Ramos (cell line): ENCODE results near the gene MROH7.

Experiments used
- in situ Hi-C: fragments of 300-500 bp; cut with MboI; formaldehyde crosslinking; loops from one replicate; pipeline ENCODE4 v1.14.3; 2022; ENCODE audit warnings: low sequenced_read_pairs; ENCODE audit not compliant: unreplicated experiment

The MROH7 gene

DNA sequence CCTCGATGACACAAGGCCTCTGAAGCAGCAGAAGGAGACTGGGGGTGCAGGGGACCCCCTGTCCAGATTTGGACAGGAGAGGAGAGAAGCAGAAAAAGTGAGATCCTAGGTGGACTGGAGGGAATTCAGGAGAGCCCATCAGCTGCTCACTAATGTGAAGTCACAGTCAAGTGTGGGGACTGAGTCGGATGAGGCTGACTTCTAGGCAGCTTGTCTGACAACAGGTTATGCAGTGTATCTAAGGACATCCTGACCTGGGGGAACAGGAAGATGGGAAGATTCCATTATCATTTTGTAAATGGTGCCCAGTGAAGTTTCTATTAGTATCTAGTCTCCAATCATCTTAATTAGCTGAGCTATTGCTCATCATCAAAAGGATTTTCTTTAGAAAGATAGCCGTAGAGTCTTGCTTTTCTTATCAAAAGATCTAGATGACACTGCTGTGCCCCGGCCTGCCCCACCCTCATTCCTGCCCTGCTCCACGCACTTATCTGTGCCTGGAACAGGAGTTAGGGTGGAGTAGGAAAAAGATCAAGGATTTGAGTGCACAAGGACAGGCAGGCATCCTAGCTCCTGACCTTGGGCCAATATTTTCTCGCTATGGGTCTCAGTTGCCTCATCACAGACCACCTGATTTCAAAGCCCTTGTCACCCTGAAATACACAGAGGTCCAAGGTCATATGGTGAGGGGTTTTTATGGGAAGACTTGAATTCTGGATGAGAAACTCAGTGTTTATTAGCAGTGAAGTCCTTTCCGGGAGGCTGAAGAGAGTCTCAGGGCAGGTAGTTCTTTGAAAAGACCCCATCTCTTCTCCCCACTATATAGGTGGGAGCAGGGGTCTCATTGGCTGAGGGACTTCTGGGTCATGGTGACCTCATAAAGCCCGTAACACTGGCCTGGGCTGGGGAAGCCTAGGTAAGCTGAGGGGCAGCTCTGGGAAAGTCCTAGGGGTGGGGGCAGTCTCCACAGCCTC lies at the start of gene MROH7:
Gene MROH7, plus strand, starts transcription at position 924 of the 974 bp plus-strand sequence. CDS start 11,141 bp downstream, outside the sequence.
- in situ Hi-C loops = no loop called here

GRCh38 chr1:54593571-54594160 lies 47.9 kb upstream of the MROH7 start:
- in situ Hi-C loops = no loop called here

DNA sequence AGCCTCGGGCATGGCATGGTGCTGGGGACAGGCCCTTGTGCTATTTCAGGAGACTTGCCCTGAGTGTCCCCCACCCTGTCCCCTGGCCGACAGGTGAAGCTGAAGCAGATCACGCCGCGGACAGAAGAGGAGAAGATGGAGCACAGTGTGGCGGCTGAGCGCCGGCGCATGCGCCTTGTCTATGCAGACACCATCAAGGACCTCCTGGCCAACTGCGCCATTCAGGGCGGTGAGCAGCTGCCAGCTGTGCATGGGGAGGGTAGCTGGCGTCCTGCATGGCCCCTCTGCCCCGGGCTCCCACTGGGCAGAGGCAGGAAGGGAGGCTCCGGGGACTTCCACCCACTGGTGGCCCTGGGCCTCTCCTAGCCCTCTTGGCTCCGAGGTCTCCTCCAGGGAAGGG lies 47.1 kb upstream of the MROH7 start:
- in situ Hi-C loops = no loop called here

- in situ Hi-C loops = no loop called here
These were observed 45.6 kb upstream of the MROH7 start for GRCh38 chr1:54595956-54596498.

- in situ Hi-C loops = no loop called here
These were observed 44.8 kb upstream of the MROH7 start for GRCh38 chr1:54596756-54597155.

GRCh38 chr1:54597455-54598030 lies 44.0 kb upstream of the MROH7 start:
- in situ Hi-C loops = no loop called here

- in situ Hi-C loops = no loop called here
These were observed 42.3 kb upstream of the MROH7 start for GRCh38 chr1:54599211-54599823.

GRCh38 chr1:54600947-54601721 lies 40.5 kb upstream of the MROH7 start:
- in situ Hi-C loops = no loop called here

DNA sequence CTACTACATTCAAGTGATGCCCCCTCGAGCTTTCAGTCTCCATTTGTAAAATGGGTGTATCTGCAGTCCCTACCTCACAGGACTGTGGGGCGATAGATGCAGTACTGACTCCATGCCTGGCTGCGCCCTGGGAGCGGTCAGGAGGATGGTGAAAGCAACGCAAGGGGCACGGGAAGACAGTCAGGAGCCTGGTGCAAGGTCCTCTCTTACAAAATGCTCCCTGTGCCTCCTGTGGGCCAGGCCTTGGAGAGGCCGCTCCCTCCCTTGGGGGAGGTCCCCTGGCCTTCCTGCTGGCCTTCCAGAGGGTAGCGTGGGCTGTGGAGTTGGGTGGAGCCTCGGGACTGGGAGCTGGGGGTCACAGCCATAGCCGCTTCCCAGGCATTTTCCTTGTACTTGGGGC lies 39.9 kb upstream of the MROH7 start:
- in situ Hi-C loops = no loop called here

DNA sequence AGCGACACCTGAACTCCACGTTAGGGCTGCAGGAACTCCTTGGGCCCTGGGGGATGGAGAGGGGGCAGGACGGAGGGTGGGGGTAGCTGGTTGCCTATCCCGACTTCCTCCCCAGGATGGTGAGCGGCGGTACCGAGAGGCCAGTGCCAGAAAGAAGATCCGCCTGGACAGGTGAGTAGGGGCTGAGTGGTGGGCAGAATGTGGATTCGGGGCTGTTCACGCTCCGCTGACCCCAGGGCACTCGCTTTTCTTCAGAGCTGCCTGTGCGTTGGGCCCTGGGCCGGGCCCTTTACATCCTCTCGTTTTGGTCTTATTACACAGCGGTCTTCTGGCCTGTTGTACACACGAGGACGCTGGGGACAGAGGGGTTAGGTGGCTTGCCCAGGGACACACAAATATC lies 39.0 kb upstream of the MROH7 start:
- in situ Hi-C loops = no loop called here

GRCh38 chr1:54603241-54603640 lies 38.3 kb upstream of the MROH7 start:
- in situ Hi-C loops = no loop called here

DNA sequence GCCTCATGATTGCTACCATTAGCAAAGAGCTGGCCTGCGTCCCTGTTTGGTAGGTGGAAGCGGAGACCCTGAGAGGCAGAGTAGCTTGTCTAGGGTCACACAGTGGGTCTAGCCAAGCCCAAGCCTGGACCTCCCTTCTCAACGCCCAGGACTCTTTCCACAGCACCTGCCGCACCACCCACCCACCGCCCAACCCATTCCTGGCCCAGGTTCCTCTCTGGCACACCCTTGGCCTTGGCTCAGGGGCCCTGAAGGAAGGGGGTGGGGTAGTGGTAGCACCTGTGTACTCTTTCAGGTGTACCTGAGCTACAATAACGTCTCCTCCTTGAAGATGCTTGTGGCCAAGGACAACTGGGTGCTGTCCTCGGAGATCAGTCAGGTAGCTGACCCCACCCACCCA lies 37.5 kb upstream of the MROH7 start:
- in situ Hi-C loops = no loop called here

DNA sequence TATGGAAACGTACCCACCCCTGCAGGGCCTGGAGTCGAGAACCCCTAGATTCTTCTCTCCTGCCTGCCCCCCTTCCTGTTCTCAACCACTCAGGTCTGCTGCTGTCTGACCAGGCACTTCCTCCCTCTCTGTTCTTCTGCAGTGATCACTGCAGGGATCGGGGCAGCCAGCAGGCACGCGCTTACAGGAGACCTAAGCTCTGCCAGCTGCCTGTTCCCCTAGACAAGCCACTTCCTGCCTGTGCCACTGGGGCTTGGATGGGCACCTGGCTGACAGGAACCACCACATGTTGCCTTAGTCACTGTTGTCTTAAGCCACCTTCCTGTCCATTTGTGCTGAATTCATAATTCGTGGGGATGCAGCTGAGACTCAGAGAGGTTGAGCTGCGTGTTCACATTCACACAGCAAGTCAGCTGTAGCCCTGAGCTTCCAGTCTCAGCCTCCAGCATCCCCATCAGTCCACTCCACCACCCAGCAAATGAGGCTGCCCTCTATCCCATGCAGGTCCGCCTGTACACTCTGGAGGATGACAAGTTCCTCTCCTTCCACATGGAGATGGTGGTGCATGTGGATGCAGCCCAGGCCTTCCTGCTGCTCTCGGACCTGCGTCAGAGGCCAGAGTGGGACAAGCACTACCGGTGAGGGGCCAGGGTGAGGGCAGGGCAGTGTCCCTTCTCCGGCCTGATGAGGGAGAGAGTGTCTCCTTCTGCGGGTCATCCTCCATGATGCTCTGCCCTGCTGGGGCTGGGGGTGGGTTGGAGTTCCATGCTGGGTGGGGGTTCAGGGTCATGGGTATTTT lies 36.8 kb upstream of the MROH7 start:
- in situ Hi-C loops = no loop called here

- in situ Hi-C loops = no loop called here
These were observed 35.2 kb upstream of the MROH7 start for GRCh38 chr1:54606096-54606989.

DNA sequence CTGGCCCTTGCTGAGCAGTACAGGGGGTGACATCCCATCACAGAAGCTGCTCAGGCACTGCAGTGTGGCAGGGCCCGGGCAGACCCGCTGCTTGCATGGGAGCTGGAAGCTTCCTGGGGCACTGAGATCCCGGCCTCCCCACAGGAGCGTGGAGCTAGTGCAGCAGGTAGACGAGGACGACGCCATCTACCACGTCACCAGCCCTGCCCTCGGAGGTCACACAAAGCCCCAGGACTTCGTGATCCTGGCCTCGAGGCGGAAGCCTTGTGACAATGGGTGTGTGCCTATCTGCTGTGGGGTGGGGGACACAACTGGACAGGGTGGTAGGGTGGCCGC lies 34.6 kb upstream of the MROH7 start:
- in situ Hi-C loops = no loop called here

- in situ Hi-C loops = no loop called here
These were observed 33.6 kb upstream of the MROH7 start for GRCh38 chr1:54607821-54608565.

DNA sequence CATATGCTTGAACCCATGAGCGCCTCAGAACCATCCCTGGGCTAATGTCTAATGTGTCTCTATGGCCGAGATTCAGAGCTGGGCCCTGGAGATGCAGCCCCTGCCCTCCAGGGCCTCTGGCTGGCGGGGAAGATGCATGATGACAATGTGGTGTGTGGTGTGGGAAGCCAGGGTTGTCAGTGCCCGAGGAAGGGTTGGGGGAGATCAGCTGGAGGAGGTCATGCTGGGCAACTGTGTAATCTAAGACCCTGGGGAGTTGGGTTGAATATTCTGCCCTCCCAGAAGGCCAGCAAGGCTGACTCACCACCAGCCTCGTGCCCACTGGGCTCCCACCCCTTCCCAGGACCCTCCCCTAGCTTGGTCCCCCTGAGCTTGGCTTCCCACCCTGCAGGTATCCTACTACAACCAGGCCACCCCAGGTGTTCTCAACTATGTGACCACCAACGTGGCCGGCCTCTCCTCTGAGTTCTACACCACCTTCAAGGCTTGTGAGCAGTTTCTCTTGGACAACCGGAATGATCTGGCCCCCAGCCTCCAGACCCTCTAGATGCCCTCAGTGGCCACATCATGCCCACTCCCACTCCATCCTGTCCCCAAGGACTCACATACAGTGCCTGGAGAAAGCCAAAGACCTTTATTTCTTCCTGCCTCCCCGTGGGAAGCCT lies 32.9 kb upstream of the MROH7 start:
- in situ Hi-C loops = no loop called here
